Measurements from ENCODE around the gene ZC3HAV1.
"Not testable (repeated sequence)": the region's sequence is repeated elsewhere in the genome, so short reads cannot be mapped to it uniquely, and the experiment has no call there.

Gene ZC3HAV1

DNA sequence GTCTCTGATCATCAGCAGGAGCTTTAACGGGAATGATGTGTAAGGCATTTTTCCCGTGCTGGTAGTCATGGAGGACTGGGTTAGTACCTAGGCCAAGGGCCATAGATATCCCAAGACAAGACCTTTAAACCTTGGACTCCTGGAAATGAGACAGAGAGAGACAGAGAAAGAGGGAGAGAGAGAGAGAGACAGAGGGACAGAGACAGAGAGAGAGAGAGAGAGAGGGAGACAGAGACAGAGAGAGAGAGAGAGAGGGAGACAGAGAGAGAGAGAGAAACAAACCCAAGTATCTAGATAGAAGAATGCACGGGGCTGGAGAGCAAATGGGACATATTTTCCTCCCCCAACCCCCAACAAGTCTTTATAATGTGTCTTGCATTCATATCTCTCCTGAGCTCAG, 22.3 kb downstream of the ZC3HAV1 start:
- DNase-seq (ENCODE audit: low read depth in 3 of 3): no peak

DNA sequence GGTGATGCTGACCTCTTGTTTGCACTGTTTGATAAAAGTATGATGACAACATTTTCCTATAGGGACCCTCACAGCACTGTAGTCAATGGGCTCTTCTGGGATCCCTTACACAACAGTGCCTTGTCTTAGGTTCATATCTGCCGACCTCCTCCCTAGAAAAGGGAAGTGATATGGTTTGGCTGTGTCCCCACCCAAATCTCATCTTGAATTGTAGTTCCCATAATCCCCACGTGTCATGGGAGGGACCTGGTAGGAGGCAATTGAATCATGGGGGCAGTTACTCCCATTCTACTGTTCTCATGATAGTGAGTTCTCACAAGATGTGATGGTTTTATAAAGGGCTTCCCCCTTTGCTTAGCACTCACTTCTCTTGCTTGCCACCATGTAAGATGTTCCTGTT, 23.1 kb downstream of the ZC3HAV1 start:
- no peak for DNase-seq (ENCODE audit: low read depth in 3 of 3)

DNA sequence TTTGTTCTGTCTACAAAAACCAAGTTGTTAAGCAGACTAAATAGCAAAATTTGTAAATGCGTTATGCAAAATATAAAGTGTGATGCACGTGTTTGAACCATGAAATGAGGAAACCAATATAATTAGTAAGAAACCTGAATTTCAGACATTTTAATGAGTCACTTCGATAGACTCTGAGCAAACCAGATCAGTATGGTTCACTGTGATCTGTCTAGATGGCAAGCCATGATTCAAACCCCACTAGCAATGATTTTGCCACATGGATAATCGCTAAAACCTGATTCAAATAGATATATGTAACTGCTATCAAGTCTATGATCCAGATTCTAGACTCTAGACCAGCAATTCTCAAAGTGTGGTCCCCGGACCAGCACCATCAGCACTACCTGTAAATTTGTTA, 24.8 kb downstream of the ZC3HAV1 start:
- no peak for DNase-seq (ENCODE audit: low read depth in 3 of 3)

- DNase-seq (ENCODE audit: low read depth in 3 of 3): no peak
Measured at GRCh38 chr7:139081584-139081983, 27.9 kb downstream of the ZC3HAV1 start.

GRCh38 chr7:139080905-139081304, 28.6 kb downstream of the ZC3HAV1 start:
- no peak for DNase-seq (ENCODE audit: low read depth in 3 of 3)

GRCh38 chr7:139079861-139080260, 29.7 kb downstream of the ZC3HAV1 start:
- no peak for DNase-seq (ENCODE audit: low read depth in 3 of 3)

DNA sequence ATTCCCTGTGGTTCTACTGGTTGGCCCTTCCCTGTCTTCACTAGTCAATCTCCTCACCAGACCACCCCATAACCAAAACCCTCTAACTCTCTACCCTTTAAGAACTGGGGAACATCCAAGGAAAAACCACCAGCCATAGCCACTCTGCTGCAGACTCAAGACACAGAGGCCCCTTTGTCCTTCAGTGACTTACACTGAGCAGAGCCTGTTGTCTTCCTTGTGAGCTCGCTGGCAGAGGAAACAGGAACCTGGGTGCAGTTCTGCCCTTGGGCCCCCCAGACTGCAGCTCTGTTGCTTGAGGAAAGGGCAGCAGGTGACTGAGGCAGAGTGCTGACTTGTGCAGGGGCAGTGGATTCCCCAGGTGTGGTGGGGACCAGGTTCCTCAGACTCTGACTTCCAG, 30.6 kb downstream of the ZC3HAV1 start:
- DNase-seq (ENCODE audit: low read depth in 3 of 3): no peak

DNA sequence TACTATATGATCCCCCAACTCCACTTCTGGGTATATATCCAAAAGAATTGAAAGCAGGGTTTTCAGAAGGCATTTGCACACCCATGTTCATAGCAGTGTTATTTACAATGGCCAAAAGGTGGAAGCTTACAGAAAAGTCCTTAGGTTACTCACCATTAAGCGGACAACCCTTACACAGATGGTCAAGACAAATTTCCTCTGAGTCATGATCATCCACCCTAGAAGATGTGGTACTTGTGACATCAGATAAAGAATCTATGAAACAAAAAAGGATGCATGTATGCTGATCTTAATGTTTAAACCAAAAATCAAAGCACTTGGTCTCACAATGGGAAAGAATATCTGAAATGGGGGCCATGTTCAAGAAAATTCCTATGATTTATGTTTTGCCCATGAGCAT, 31.1 kb downstream of the ZC3HAV1 start:
- no peak for DNase-seq (ENCODE audit: low read depth in 3 of 3)

DNA sequence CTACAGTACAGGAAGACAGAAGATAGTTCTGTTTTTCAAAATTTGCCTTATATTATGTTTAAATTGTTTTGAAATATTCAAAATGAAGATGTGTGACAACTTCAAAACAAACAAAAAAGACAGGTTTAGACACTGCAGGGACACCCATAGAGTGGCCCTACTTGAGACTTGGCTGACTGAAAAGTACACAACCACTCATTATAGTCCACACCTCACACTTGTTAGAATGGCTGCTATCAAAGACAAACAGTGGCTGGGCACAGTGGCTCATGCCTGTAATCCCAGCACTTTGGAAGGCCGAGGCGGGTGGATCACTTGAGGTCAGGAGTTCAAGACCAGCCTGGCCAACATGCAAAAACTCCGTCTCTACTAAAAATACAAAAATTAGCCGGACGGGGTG, 31.8 kb downstream of the ZC3HAV1 start:
- not testable (repeated sequence) for DNase-seq (ENCODE audit: low read depth in 3 of 3)

GRCh38 chr7:139075871-139076686, 33.4 kb downstream of the ZC3HAV1 start:
- DNase-seq (ENCODE audit: low read depth in 3 of 3): no peak

DNA sequence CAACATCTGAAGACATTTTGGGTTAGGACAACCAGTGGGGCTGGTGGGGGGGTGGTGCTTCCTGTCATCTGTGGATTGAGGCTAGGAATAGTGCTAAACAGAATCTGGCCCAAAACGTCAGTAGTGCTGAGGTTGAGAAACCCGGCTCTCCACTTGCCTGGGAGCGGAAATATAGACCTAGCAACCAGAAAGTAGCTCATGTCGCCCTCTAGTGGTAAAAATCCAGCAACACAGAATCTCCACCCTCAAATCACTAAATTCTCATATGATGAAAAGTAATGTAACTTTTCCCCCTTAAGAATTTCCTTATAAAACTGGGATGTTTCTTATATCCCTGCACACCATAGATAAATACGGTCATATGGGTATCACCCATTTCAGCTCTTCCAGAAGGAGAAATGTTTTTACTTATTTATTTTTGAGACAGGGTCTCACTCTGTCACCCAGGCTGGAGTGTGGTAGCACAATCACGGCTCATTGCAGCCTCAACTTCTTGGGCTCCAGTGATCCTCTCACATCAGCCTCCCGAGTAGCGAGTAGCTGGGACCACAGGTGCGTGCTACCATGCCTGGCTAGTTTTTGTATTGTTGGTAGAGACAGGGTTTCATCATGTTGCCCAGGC, 34.4 kb downstream of the ZC3HAV1 start:
- DNase-seq (ENCODE audit: low read depth in 3 of 3): peak; percentile 31 to 53 (median 42)

DNA sequence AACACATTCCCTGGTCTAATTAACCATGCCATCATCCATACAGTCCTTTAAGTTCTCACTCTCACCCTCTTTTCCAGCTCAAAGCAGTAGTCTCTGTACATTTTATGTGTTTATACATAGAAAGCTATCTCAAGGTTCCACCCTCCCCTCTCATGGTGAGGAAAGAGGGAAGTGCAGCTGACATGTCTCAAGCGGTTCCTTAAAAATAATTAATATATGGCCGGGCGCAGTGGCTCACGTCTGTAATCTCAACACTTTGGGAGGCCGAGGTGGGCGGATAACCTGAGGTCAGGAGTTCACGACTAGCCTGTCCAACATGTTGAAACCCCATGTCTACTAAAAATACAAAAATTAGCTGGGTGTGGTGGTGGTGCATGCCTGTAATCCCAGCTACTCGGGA, 36.7 kb downstream of the ZC3HAV1 start:
- DNase-seq (ENCODE audit: low read depth in 3 of 3): no peak

GRCh38 chr7:139071680-139072079, 37.8 kb downstream of the ZC3HAV1 start:
- DNase-seq (ENCODE audit: low read depth in 3 of 3): no peak

- no peak for DNase-seq (ENCODE audit: low read depth in 3 of 3)
Measured at GRCh38 chr7:139068544-139069399, 40.7 kb downstream of the ZC3HAV1 start.

DNA sequence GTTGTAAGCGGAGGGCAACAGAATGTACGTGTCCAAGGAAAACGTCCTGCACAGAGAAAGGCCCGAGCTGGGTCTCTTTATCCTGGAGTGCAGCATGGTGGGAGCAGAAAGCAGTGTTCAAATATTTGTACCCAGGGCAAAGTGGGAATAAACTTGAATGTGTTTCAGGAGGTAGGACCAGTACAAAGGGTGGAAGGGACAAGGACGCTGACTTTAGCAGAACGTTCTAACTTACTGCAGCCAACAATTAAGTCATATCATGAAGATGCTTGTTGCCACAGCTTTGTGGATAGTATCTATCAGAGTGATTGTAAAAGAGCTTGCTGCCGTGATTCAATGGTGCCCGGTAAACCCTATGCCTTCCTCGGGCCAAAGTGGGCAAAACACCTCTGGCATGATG, 43.2 kb downstream of the ZC3HAV1 start:
- no peak for DNase-seq (ENCODE audit: low read depth in 3 of 3)

DNA sequence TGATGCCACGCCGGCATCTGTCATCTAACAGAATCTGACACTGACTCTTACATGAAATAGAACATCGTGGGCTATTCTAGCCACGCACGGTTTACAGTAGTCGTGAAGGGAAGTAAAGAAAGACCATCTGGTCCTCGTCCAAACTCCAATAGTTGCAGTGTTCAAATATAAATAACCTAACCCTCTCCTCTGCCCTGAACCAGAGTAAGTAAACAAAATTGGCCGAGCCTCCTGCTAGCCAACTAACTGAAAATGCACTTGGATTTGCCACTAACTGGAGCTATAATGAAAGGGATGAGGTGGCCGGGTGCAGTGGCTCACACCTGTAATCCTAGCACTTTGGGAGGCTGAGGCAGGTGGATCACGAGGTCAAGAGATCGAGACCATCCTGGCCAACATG, 44.2 kb downstream of the ZC3HAV1 start:
- no peak for DNase-seq (ENCODE audit: low read depth in 3 of 3)

DNA sequence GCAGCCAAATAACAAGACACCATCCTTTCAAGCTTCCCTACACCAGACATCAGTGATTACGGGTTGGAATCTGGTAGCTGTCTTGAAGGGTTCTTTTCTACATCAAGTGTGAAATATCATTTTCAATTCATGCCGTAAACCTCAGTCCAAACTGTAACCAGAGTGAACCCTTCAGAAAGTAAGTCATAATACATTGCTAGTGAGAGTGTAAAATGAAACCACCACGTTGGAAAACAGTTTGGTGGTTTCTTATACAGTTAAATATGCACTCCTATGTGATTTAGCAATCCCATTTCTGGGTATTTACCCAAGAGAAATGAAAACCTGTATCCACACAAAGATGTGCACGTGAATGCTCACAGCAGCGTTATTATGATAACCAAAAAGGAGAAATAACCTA, 48.1 kb downstream of the ZC3HAV1 start:
- no peak for DNase-seq (ENCODE audit: low read depth in 3 of 3)

DNA sequence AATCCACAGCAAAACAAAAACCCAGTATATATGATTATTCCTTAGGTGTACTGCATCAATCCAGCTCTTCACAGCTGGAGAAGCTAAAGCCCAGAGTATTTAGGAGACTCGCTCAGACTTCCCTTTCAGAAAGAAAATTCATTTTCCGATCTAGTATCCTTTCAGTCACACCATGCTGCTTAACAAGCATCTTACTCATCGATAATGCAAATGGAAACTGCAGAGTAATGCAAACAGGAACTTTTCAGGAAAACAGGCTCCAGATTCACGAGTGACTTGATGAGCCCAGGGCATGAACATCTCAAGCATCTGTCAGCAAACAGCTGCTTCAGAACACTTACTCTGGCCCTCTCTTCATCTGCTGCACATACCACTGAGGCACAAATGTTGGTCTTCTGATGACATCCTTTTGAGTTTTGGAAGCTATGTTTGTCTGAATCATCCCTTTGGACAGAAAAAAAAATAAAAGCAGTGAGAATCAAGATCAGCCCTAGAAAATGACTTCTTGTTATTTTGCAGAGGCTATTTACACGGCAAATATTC, 48.8 kb downstream of the ZC3HAV1 start:
- no peak for DNase-seq (ENCODE audit: low read depth in 3 of 3)

DNA sequence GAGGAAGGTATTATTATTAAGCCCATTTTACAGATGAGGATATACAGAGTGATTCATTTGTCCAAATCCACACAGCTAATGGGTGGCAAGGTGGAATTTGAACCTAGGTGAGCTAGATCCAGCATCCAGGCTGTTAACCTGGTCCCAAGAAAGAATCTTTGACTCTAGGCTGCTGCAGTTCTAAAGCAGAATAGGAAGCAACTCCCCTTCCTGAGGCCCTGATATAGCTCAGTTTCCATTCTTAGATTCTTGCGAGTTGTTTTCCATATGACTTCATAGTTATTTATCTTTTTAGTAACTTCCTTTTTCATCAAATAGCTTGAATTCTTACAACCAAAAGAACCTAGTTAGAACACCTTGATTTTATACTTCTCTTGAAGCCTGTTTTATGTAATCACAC, 49.6 kb downstream of the ZC3HAV1 start:
- no peak for DNase-seq (ENCODE audit: low read depth in 3 of 3)

DNA sequence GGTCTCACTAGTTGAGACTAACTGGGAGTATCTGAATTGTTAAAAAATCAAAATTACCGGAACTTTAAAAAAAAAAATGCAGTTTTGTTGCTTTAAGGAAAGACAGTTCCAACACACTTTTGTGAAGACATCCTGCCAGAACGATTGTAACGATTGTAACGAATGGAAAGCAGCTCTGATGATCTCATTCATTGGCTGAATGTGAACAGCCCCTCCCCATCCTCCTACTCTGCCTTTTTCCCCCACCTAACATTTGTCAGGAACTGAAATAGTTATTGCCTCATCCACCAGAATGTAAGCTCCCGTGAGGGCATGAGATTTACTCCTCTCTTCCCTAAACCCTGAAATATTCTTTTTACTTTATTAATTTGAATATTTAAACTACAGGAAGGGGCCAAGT, 50.6 kb downstream of the ZC3HAV1 start:
- DNase-seq (ENCODE audit: low read depth in 3 of 3): no peak

GRCh38 chr7:139055674-139056073, 53.8 kb downstream of the ZC3HAV1 start:
- DNase-seq (ENCODE audit: low read depth in 3 of 3): no peak

DNA sequence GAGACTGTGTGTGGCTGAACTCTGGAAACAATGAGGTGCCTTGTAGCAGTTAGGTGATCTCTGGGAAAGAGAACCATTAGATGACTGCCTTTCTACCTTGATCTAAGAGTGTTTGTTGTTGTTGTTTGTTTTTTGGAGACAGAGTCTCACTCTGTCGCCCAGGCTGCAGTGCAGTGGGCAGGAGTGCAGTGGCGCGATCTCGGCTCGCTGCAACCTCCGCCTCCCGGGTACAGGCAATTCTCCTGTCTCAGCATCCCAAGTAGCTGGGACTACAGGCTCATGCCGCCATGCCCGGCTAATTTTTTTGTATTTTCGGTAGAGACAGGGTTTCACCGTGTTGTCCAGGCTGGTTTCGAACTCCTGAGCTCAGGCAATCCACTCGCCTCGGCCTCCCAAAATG, 54.9 kb downstream of the ZC3HAV1 start:
- DNase-seq (ENCODE audit: low read depth in 3 of 3): not testable (repeated sequence)
